Esophagus muscularis mucosa (tissue), 4 donors: ENCODE results near the gene UTP15.

Source experiments
- EP300 ChIP-seq: sonication (generic); formaldehyde crosslinking; IDR thresholded peaks from one replicate; pipeline ENCODE4 v1.6.1; 2017; ENCODE audit warnings: antibody characterized with exemption
- POLR2A ChIP-seq: fragments of 450-650 bp; IDR thresholded peaks from one replicate; pipeline ENCODE4 v1.6.1; 2017; ENCODE audit warnings: antibody characterized with exemption, moderate library complexity, mild to moderate bottlenecking, low read depth
- POLR2AphosphoS5 ChIP-seq, 2 donors: sonication (generic); formaldehyde crosslinking; IDR thresholded peaks; one replicate each; pipeline ENCODE4 v1.6.1; 2017; ENCODE audit warnings: antibody characterized with exemption in 2 of 2
- TF ChIP-seq, protein P1 (sequence below), 3 experiments: fragments of 200-600 bp in 2 of 3; fragments of 450-650 bp in 1 of 3; sonication (generic) in 2 of 3; IDR thresholded peaks; one replicate each; pipeline ENCODE4 v1.5.1; 2017 to 2019; ENCODE audit warnings: antibody characterized with exemption in 3 of 3, mild to moderate bottlenecking in 2 of 3, moderate library complexity in 1 of 3

DNA sequence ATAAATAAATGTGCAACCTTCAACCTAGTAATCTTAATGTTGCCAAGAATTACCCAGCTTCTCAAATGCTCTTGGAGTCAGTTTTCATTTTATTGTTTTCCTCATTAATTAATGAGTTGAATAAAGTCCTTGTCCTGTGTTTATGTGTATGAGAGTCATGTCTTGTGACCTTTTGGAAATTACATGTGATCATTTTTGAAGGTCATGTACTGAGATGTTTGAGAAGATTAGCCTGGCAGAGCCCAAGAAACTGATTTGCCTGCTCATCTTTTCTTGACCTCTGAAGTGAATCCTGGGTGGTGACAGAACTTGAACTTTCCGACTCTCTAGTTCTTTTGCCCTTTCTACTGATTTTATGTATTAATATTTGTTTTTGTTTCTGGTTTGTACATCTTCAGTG is 15.5 kb upstream of the UTP15 start:
- TF ChIP-seq, protein P1, sequence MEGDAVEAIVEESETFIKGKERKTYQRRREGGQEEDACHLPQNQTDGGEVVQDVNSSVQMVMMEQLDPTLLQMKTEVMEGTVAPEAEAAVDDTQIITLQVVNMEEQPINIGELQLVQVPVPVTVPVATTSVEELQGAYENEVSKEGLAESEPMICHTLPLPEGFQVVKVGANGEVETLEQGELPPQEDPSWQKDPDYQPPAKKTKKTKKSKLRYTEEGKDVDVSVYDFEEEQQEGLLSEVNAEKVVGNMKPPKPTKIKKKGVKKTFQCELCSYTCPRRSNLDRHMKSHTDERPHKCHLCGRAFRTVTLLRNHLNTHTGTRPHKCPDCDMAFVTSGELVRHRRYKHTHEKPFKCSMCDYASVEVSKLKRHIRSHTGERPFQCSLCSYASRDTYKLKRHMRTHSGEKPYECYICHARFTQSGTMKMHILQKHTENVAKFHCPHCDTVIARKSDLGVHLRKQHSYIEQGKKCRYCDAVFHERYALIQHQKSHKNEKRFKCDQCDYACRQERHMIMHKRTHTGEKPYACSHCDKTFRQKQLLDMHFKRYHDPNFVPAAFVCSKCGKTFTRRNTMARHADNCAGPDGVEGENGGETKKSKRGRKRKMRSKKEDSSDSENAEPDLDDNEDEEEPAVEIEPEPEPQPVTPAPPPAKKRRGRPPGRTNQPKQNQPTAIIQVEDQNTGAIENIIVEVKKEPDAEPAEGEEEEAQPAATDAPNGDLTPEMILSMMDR (IDR thresholded peaks at IDR 0.05) = no peak
- no peak for TF ChIP-seq POLR2A
- TF ChIP-seq EP300 = no peak
- no peak for TF ChIP-seq POLR2AphosphoS5 (IDR thresholded peaks at IDR 0.05)
